OCI-LY7 (cell line): Measurements from ENCODE around the gene EGFL8. TPM values are rescaled to one million over a fixed set of nuclear protein-coding genes. Genes with fewer than 3 reads are reported as not detected.

Source experiments
- BruUV-seq: library from RNA; stranded (reverse); fragments of 400-500 nt; replicated peaks from 2 replicates; lab custom pipeline; 2021; lab: Mats Ljungman, UMichigan
- CTCF ChIA-PET: fragments of 300-600 bp; sonication (Branson Sonifier 250); formaldehyde crosslinking; loops from one replicate; lab custom pipeline; 2022; ENCODE audit warnings: antibody characterized with exemption; ENCODE audit not compliant: unreplicated experiment; lab: Charles Lee
- POLR2A ChIA-PET: fragments of 300-600 bp; sonication (Branson Sonifier 250); formaldehyde crosslinking; loops from one replicate; lab custom pipeline; 2022; ENCODE audit warnings: antibody characterized with exemption; lab: Charles Lee
- DNase-seq: peaks from one replicate; pipeline ENCODE4 v3.0.0-alpha.2; 2015; ENCODE audit warnings: low spot score
- H2AFZ ChIP-seq: fragments of 200-600 bp; sonication (generic), shearing (Covaris generic); 2 replicates; pipeline ENCODE4 v1.6.1; 2014; ENCODE audit warnings: mild to moderate bottlenecking, antibody characterized with exemption, low read length, moderate library complexity
- H3K27ac ChIP-seq: fragments of 200-600 bp; sonication (generic); 2 replicates; pipeline ENCODE4 v1.5.1; 2014; ENCODE audit warnings: mixed run types, low read depth, mild to moderate bottlenecking, moderate library complexity, low read length, inconsistent platforms; ENCODE audit not compliant: poor library complexity, severe bottlenecking
- H3K36me3 ChIP-seq: fragments of 200-600 bp; sonication (generic); 2 replicates; pipeline ENCODE4 v1.6.1; 2014; ENCODE audit warnings: mild to moderate bottlenecking, antibody characterized with exemption, low read length, moderate library complexity, mixed read lengths; ENCODE audit not compliant: insufficient read depth
- H3K4me1 ChIP-seq: fragments of 200-600 bp; sonication (generic); 2 replicates; pipeline ENCODE4 v1.5.1; 2014; ENCODE audit warnings: mild to moderate bottlenecking, low read length; ENCODE audit not compliant: insufficient read depth, poor library complexity, severe bottlenecking
- H3K4me2 ChIP-seq: fragments of 200-600 bp; sonication (generic); 2 replicates; pipeline ENCODE4 v1.6.1; 2014; ENCODE audit warnings: mild to moderate bottlenecking, low read length
- H3K4me3 ChIP-seq: fragments of 200-600 bp; sonication (generic); 2 replicates; pipeline ENCODE4 v1.5.1; 2014; ENCODE audit warnings: mild to moderate bottlenecking, low read depth, low read length; ENCODE audit not compliant: poor library complexity, severe bottlenecking
- H3K79me2 ChIP-seq: fragments of 200-600 bp; sonication (generic); 2 replicates; pipeline ENCODE4 v1.6.1; 2016; ENCODE audit warnings: low read depth, mild to moderate bottlenecking, low read length, moderate library complexity, mixed read lengths; ENCODE audit not compliant: insufficient read depth
- H3K9me2 ChIP-seq: fragments of 200-600 bp; sonication (generic); 2 replicates; pipeline ENCODE4 v1.6.1; 2016; ENCODE audit warnings: mild to moderate bottlenecking, low read length, mixed read lengths; ENCODE audit not compliant: insufficient read depth
- H3K9me3 ChIP-seq: fragments of 200-600 bp; sonication (generic); 2 replicates; pipeline ENCODE4 v1.6.1; 2014; ENCODE audit warnings: mild to moderate bottlenecking, mixed run types, low read length, mixed read lengths
- H4K20me1 ChIP-seq: fragments of 200-600 bp; sonication (generic); 2 replicates; pipeline ENCODE4 v1.6.1; 2014; ENCODE audit warnings: mild to moderate bottlenecking, antibody characterized with exemption, low read length, moderate library complexity, mixed read lengths; ENCODE audit not compliant: insufficient read depth
- CTCF ChIP-seq: fragments of 200-600 bp; sonication (generic); conservative IDR thresholded peaks from 2 replicates; pipeline ENCODE4 v1.5.1; 2014; ENCODE audit warnings: mild to moderate bottlenecking, antibody characterized with exemption, low read length, moderate library complexity, mixed read lengths
- EZH2phosphoT487 ChIP-seq: fragments of 200-600 bp; sonication (generic); IDR thresholded peaks from 2 replicates; pipeline ENCODE4 v1.6.1; 2018; ENCODE audit warnings: low read depth, borderline replicate concordance, mild to moderate bottlenecking, mixed run types, antibody characterized with exemption, low read length, moderate library complexity, mixed read lengths
- intact Hi-C: fragments of 100-400 bp; cut with micrococcal nuclease; formaldehyde crosslinking; loops from one replicate; pipeline ENCODE4 v1.10.0; 2022; ENCODE audit not compliant: unreplicated experiment
- total RNA-seq, 2 experiments: library from RNA; depleted of rRNA in 1 of 2; stranded (reverse); fragments of >200 nt in 1 of 2; shearing (Covaris generic) in 1 of 2; gene quantifications; 2 replicates each; pipeline ENCODE4 v1.2.3, GENCODE V29; 2014 to 2022

Gene EGFL8
- total RNA-seq, 2 experiments from 2014 or later: 7.4 to 21.6 TPM

DNA sequence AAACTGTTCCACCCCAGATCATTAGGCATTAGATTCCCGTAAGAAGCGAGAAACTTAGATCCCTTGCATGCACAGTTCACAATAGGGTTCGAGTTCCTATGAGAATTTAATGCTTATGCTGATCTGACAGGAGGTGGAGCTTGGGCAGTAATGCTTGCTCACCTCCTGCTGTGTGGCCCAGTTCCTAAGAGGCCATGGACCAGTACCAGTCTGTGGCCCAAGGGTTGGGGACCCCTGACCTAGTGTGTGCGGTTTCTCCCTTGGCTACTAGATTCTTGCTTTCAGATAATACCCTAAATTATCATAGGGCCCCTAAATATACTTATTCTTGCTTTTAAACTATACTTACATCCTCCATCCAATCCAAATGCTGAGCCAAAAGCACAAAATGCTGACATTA is 30.0 kb downstream of the EGFL8 start:
- ChIA-PET CTCF (no interaction called here), POLR2A (no interaction called here)
- no peaks in the 10 kb centered on the region for H3K36me3 ChIP-seq
- H2AFZ ChIP-seq: no peak overlapping the region
- peak overlapping the region; percentile 86 for H3K4me2 ChIP-seq
- H3K79me2 ChIP-seq: peaks cover 23% of the 10 kb centered on the region; the same call in 1 of the 2 replicates
- H3K4me3 ChIP-seq: peak overlapping the region; percentile 79
- peaks cover 55% of the 10 kb centered on the region for H3K4me1 ChIP-seq
- intact Hi-C loops: loop anchor here (2.0 kb wide), 2 partner anchors 30 to 76 kb away; partner anchors contain the start of gene NOTCH4
- BruUV-seq: no TSS peak
- DNase-seq: no peak
- TF ChIP-seq CTCF (no peak), EZH2phosphoT487 (no peak)
- H4K20me1 ChIP-seq: no peaks in the 10 kb centered on the region
- no peaks in the 10 kb centered on the region for H3K9me3 ChIP-seq
- H3K9me2 ChIP-seq: no peaks in the 10 kb centered on the region
- peak overlapping the region; percentile 79 for H3K27ac ChIP-seq

- intact Hi-C loops: loop anchor here (1.0 to 2.0 kb wide), 6 partner anchors 17 to 297 kb away; partner anchors contain the start of genes NOTCH4, PPT2 and RNF5
- BruUV-seq: TSS peak; percentile 52
- TF ChIP-seq CTCF: peak; percentile 81
- TF ChIP-seq EZH2phosphoT487: no peak
- peak; percentile 71 for DNase-seq
- H3K79me2 ChIP-seq: peaks cover 19% of the 10 kb centered on the region; the same call in 1 of the 2 replicates
- H3K9me2 ChIP-seq: no peaks in the 10 kb centered on the region
- no peaks in the 10 kb centered on the region for H3K9me3 ChIP-seq
- H3K4me1 ChIP-seq: peaks cover 54% of the 10 kb centered on the region
- H4K20me1 ChIP-seq: no peaks in the 10 kb centered on the region
- H3K4me3 ChIP-seq: peak overlapping the region; percentile 79
- H2AFZ ChIP-seq: peak overlapping the region; percentile 45; the same call in 1 of the 2 replicates
- CTCF ChIA-PET: no interaction called here
- POLR2A ChIA-PET: interaction anchor here (0.5 to 1.2 kb wide), 3 partner anchors 16 to 67 kb away, joined by 4 to 5 read pairs (median 5); partner anchors contain the start of gene ATF6B
- H3K36me3 ChIP-seq: no peaks in the 10 kb centered on the region
- H3K4me2 ChIP-seq: peak overlapping the region; percentile 86
- H3K27ac ChIP-seq: peak overlapping the region; percentile 79
Observed at GRCh38 chr6:32194825-32195651, 30.6 kb downstream of the EGFL8 start.
